Nephron progenitor cell (in vitro differentiated cells): ENCODE results near the gene GNAO1.

Source experiments
- DNase-seq: peaks from one replicate; pipeline ENCODE4 v3.0.0; 2021
- H3K27ac Mint-ChIP-seq: 2 replicates; pipeline ENCODE4 v1.8.0; 2021; ENCODE audit warnings: mild to moderate bottlenecking, moderate library complexity, mixed read lengths
- H3K27me3 Mint-ChIP-seq: 2 replicates; pipeline ENCODE4 v1.8.0; 2021; ENCODE audit warnings: mild to moderate bottlenecking, low read depth, mixed read lengths; ENCODE audit not compliant: poor library complexity
- H3K36me3 Mint-ChIP-seq: 2 replicates; pipeline ENCODE4 v1.8.0; 2021; ENCODE audit warnings: low read depth, mixed read lengths
- H3K4me1 Mint-ChIP-seq: 2 replicates; pipeline ENCODE4 v1.8.0; 2021; ENCODE audit warnings: mixed read lengths
- H3K4me3 Mint-ChIP-seq: 2 replicates; pipeline ENCODE4 v1.8.0; 2021; ENCODE audit warnings: mild to moderate bottlenecking, moderate library complexity, mixed read lengths
- H3K9me3 Mint-ChIP-seq: 2 replicates; pipeline ENCODE4 v1.8.0; 2021; ENCODE audit warnings: mild to moderate bottlenecking, moderate library complexity, mixed read lengths
- TF ChIP-seq, protein P1 (sequence below): fragments of 200-600 bp; sonication (generic); IDR thresholded peaks from 2 replicates; pipeline ENCODE4 v1.5.0; 2021; ENCODE audit warnings: antibody characterized with exemption

Gene GNAO1

DNA sequence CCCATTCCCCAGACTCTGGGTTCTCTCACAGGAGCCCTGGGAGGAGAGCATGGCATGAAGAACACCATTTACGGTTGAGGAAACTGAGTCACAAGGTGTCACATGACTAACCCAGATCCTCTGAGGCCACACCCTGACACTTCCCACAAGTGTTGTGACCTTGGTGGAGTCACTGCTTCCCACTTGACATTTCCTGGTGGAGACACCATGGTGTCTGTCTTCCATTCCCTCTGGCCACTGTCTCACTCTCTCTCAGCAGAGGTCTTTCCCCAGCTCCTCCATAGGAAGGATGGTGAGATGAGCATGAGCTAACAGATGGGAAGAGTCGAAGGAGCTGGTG lies 116.2 kb downstream of the GNAO1 start:
- no peak overlapping the region for H3K27ac Mint-ChIP-seq

GRCh38 chr16:56309008-56309407 lies 117.7 kb downstream of the GNAO1 start:
- TF ChIP-seq, protein P1, sequence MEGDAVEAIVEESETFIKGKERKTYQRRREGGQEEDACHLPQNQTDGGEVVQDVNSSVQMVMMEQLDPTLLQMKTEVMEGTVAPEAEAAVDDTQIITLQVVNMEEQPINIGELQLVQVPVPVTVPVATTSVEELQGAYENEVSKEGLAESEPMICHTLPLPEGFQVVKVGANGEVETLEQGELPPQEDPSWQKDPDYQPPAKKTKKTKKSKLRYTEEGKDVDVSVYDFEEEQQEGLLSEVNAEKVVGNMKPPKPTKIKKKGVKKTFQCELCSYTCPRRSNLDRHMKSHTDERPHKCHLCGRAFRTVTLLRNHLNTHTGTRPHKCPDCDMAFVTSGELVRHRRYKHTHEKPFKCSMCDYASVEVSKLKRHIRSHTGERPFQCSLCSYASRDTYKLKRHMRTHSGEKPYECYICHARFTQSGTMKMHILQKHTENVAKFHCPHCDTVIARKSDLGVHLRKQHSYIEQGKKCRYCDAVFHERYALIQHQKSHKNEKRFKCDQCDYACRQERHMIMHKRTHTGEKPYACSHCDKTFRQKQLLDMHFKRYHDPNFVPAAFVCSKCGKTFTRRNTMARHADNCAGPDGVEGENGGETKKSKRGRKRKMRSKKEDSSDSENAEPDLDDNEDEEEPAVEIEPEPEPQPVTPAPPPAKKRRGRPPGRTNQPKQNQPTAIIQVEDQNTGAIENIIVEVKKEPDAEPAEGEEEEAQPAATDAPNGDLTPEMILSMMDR = no peak
- H3K27ac Mint-ChIP-seq = no peak overlapping the region
- H3K4me3 Mint-ChIP-seq = no peak overlapping the region
- DNase-seq = no peak
- H3K36me3 Mint-ChIP-seq = no peaks in the 10 kb centered on the region
- H3K9me3 Mint-ChIP-seq = no peaks in the 10 kb centered on the region
- H3K27me3 Mint-ChIP-seq = peaks cover 15% of the 10 kb centered on the region
- H3K4me1 Mint-ChIP-seq = peaks cover 43% of the 10 kb centered on the region

More for the DNA sequence above, 116.2 kb downstream of the GNAO1 start:
- Mint-ChIP-seq H3K9me3 (no peaks in the 10 kb centered on the region), H3K4me1 (peaks cover 57% of the 10 kb centered on the region), H3K27me3 (peaks cover 15% of the 10 kb centered on the region), H3K4me3 (no peak overlapping the region), H3K36me3 (no peaks in the 10 kb centered on the region)
- TF ChIP-seq, protein P1 = no peak
- DNase-seq = no peak

GRCh38 chr16:56310690-56311089 lies 119.4 kb downstream of the GNAO1 start:
- Mint-ChIP-seq H3K4me1 (peaks cover 34% of the 10 kb centered on the region), H3K27ac (no peak overlapping the region)
- TF ChIP-seq, protein P1 = no peak

GRCh38 chr16:56311208-56312027 lies 120.1 kb downstream of the GNAO1 start:
- H3K27ac Mint-ChIP-seq = no peak overlapping the region
- peaks cover 27% of the 10 kb centered on the region for H3K4me1 Mint-ChIP-seq
- H3K36me3 Mint-ChIP-seq = no peaks in the 10 kb centered on the region
- no peak overlapping the region for H3K4me3 Mint-ChIP-seq
- no peak for DNase-seq
- H3K27me3 Mint-ChIP-seq = peaks cover 9% of the 10 kb centered on the region
- H3K9me3 Mint-ChIP-seq = no peaks in the 10 kb centered on the region
- TF ChIP-seq, protein P1 = no peak

More at GRCh38 chr16:56310690-56311089, 119.4 kb downstream of the GNAO1 start:
- Mint-ChIP-seq H3K4me3 (no peak overlapping the region), H3K36me3 (no peaks in the 10 kb centered on the region), H3K27me3 (peaks cover 11% of the 10 kb centered on the region), H3K9me3 (no peaks in the 10 kb centered on the region)
- DNase-seq = no peak

- TF ChIP-seq, protein P1 = no peak
- H3K27me3 Mint-ChIP-seq = peaks cover 15% of the 10 kb centered on the region
- no peaks in the 10 kb centered on the region for H3K9me3 Mint-ChIP-seq
- H3K27ac Mint-ChIP-seq = no peak overlapping the region
- H3K36me3 Mint-ChIP-seq = no peaks in the 10 kb centered on the region
- H3K4me3 Mint-ChIP-seq = no peak overlapping the region
- peaks cover 24% of the 10 kb centered on the region for H3K4me1 Mint-ChIP-seq
- no peak for DNase-seq
These were observed 120.7 kb downstream of the GNAO1 start for GRCh38 chr16:56312028-56312300.

GRCh38 chr16:56312556-56312955 lies 121.3 kb downstream of the GNAO1 start:
- H3K9me3 Mint-ChIP-seq = no peaks in the 10 kb centered on the region
- DNase-seq = no peak
- H3K4me1 Mint-ChIP-seq = peaks cover 22% of the 10 kb centered on the region
- TF ChIP-seq, protein P1 = no peak
- no peak overlapping the region for H3K4me3 Mint-ChIP-seq
- H3K27me3 Mint-ChIP-seq = peaks cover 20% of the 10 kb centered on the region
- no peak overlapping the region for H3K27ac Mint-ChIP-seq
- no peaks in the 10 kb centered on the region for H3K36me3 Mint-ChIP-seq
